MCF 10A (cell line): ENCODE measurements around the gene TBL1Y. TPM values are rescaled to one million over a fixed set of nuclear protein-coding genes. Genes with fewer than 3 reads are reported as not detected.
"Not testable (repeated sequence)": the region's sequence is repeated elsewhere in the genome, so short reads cannot be mapped to it uniquely, and the experiment has no call there.

Experiments
- BruUV-seq: library from RNA; stranded (reverse); fragments of 400-500 nt; replicated peaks from 2 replicates; lab custom pipeline; 2021; lab: Mats Ljungman, UMichigan
- CTCF ChIA-PET: fragments of 300-600 bp; sonication (Branson Sonifier 250); formaldehyde crosslinking; extraction: SDS; loops from one replicate; lab custom pipeline; 2021; ENCODE audit warnings: antibody characterized with exemption, inconsistent platforms; lab: Yijun Ruan, JAX
- POLR2A ChIA-PET: fragments of 300-600, 350-650 bp; sonication (Branson Sonifier 250); formaldehyde crosslinking; extraction: SDS; loops from one replicate; lab custom pipeline; 2020; ENCODE audit warnings: antibody characterized with exemption, inconsistent platforms; lab: Yijun Ruan, JAX
- DNase-seq: peaks from one replicate; pipeline ENCODE4 v3.0.0-alpha.2; 2018; ENCODE audit not compliant: unreplicated experiment
- H3K27ac Mint-ChIP-seq: one replicate; pipeline ENCODE4 v1.8.0; 2022; ENCODE audit warnings: mild to moderate bottlenecking, low read depth, mixed read lengths; ENCODE audit not compliant: unreplicated experiment
- H3K27me3 Mint-ChIP-seq: one replicate; pipeline ENCODE4 v1.8.0; 2022; ENCODE audit warnings: mixed read lengths; ENCODE audit not compliant: insufficient read depth, unreplicated experiment
- H3K36me3 Mint-ChIP-seq: one replicate; pipeline ENCODE4 v1.8.0; 2022; ENCODE audit warnings: mild to moderate bottlenecking, moderate library complexity, mixed read lengths; ENCODE audit not compliant: insufficient read depth, unreplicated experiment
- H3K4me1 Mint-ChIP-seq: one replicate; pipeline ENCODE4 v1.8.0; 2022; ENCODE audit warnings: mixed read lengths; ENCODE audit not compliant: insufficient read depth, unreplicated experiment
- H3K4me3 Mint-ChIP-seq: one replicate; pipeline ENCODE4 v1.8.0; 2022; ENCODE audit warnings: mild to moderate bottlenecking, moderate library complexity, mixed read lengths; ENCODE audit not compliant: unreplicated experiment
- H3K9me3 Mint-ChIP-seq: one replicate; pipeline ENCODE4 v1.8.0; 2022; ENCODE audit warnings: mixed read lengths; ENCODE audit not compliant: unreplicated experiment
- CTCF ChIP-seq: fragments of 200-600 bp; IDR thresholded peaks from one replicate; pipeline ENCODE4 v1.8.0; 2022; ENCODE audit warnings: antibody characterized with exemption, mild to moderate bottlenecking; ENCODE audit not compliant: unreplicated experiment
- intact Hi-C: fragments of 100-400 bp; cut with micrococcal nuclease; formaldehyde crosslinking; loops from 2 replicates; pipeline ENCODE4 v1.14.1; 2022
- total RNA-seq: library from RNA; stranded (reverse); gene quantifications from 2 replicates; pipeline ENCODE4 v1.2.3, GENCODE V29; 2022

Gene TBL1Y
- total RNA-seq, 1 experiment from 2014 or later = not detected

- Mint-ChIP-seq H3K9me3 (no peaks in the 10 kb centered on the region), H3K4me3 (no peak overlapping the region), H3K27me3 (no peaks in the 10 kb centered on the region), H3K4me1 (no peaks in the 10 kb centered on the region), H3K27ac (no peak overlapping the region), H3K36me3 (no peaks in the 10 kb centered on the region)
- POLR2A ChIA-PET = no interaction called here
- peak; percentile 1 for DNase-seq
- intact Hi-C loops = no loop called here
- TF ChIP-seq CTCF = no peak
- no TSS peak for BruUV-seq
- CTCF ChIA-PET = no interaction called here
Measured at GRCh38 chrY:7056886-7057285, 146.4 kb downstream of the TBL1Y start.

- Mint-ChIP-seq H3K9me3 (no peaks in the 10 kb centered on the region), H3K4me1 (no peaks in the 10 kb centered on the region), H3K36me3 (no peaks in the 10 kb centered on the region), H3K27ac (no peak overlapping the region), H3K27me3 (no peaks in the 10 kb centered on the region), H3K4me3 (no peak overlapping the region)
- no peak for DNase-seq
- intact Hi-C loops = no loop called here
- no peak for TF ChIP-seq CTCF
- ChIA-PET CTCF (no interaction called here), POLR2A (no interaction called here)
- BruUV-seq = no TSS peak
Measured at GRCh38 chrY:7078725-7079124, 168.2 kb downstream of the TBL1Y start.

- CTCF ChIA-PET, H3K4me3 Mint-ChIP-seq, DNase-seq, POLR2A ChIA-PET, intact Hi-C loops, H3K4me1 Mint-ChIP-seq, H3K27me3 Mint-ChIP-seq, H3K27ac Mint-ChIP-seq, H3K9me3 Mint-ChIP-seq, H3K36me3 Mint-ChIP-seq, BruUV-seq: not testable (repeated sequence)
Measured at GRCh38 chrY:7080548-7080947, 170.1 kb downstream of the TBL1Y start.

- H3K9me3 Mint-ChIP-seq = no peaks in the 10 kb centered on the region
- H3K4me3 Mint-ChIP-seq = no peak overlapping the region
- H3K4me1 Mint-ChIP-seq = no peaks in the 10 kb centered on the region
- no peak for TF ChIP-seq CTCF
- CTCF ChIA-PET = no interaction called here
- H3K27me3 Mint-ChIP-seq = no peaks in the 10 kb centered on the region
- POLR2A ChIA-PET = no interaction called here
- intact Hi-C loops = no loop called here
- no peak overlapping the region for H3K27ac Mint-ChIP-seq
- H3K36me3 Mint-ChIP-seq = no peaks in the 10 kb centered on the region
- no peak for DNase-seq
- BruUV-seq = no TSS peak
Measured at GRCh38 chrY:7085606-7086005, 175.1 kb downstream of the TBL1Y start.

- Mint-ChIP-seq H3K4me3 (no peak overlapping the region), H3K27me3 (no peaks in the 10 kb centered on the region), H3K9me3 (no peaks in the 10 kb centered on the region), H3K4me1 (no peaks in the 10 kb centered on the region), H3K36me3 (no peaks in the 10 kb centered on the region), H3K27ac (no peak overlapping the region)
- intact Hi-C loops = no loop called here
- no TSS peak for BruUV-seq
- ChIA-PET POLR2A (no interaction called here), CTCF (no interaction called here)
- no peak for TF ChIP-seq CTCF
- DNase-seq = no peak
Measured at GRCh38 chrY:7092836-7093235, 182.3 kb downstream of the TBL1Y start.
